Femur (tissue), 1 donor: ENCODE results near the gene CLASP1.
"Not testable (repeated sequence)": the region's sequence is repeated elsewhere in the genome, so short reads cannot be mapped to it uniquely, and the experiment has no call there.

Source experiments
- DNase-seq: peaks from one replicate; pipeline ENCODE4 v3.0.0-alpha.2; 2017

Gene CLASP1

DNA sequence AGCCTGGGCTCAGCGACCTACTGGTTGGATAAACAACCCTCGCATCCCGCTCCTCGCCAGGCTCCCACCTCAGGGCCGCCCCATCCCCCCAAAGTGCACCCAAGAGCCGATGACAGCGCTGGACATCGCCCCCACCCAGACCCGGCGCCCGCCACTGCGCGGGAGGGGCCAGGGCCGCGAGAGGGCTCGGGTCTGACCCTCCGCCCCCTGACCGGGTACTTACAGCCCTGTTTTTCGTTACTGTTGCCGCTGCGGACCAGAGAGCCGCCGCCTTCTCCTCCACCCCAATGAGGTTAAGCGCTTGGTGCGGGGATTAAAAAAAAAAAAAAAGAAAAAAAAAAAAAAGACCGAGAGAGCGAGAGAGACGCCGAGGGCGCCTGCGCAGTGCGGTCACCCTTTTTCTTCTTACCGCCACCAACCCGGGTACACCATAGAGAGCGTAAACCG is at the start of gene CLASP1:
Gene CLASP1 (minus strand): TSS at position 314 of the 447 bp plus-strand sequence. CDS start 43,567 bp downstream, outside the sequence.
- no peak for DNase-seq

DNA sequence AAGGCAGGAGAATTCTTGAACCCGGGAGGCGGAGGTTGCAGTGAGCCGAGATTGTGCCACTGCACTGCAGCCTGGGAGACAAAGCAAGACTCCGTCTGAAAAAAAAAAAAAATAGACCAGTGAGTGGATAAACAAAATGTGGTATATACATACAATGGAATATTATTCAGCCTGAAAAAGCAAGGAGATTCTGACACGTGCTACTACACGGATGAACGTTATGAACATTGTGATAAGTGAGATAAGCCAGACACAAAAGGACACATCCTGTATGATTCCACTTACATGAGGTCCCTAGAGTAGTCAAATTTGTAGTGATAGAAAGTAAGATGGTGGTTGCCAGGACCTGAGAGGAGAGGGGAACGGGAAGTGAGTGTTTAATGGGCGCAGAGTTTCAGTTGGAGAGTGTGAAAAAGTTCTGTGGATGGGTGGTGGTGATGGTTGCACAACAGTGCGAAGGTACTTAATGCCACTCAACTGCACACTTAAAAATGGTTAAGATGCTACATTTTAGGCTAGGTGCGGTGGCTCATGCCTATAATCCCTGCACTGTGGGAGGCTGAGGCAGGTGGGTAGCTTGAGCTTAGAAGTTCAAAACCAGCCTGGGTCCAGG is 49.2 kb upstream of the CLASP1 start:
- no peak for DNase-seq

DNA sequence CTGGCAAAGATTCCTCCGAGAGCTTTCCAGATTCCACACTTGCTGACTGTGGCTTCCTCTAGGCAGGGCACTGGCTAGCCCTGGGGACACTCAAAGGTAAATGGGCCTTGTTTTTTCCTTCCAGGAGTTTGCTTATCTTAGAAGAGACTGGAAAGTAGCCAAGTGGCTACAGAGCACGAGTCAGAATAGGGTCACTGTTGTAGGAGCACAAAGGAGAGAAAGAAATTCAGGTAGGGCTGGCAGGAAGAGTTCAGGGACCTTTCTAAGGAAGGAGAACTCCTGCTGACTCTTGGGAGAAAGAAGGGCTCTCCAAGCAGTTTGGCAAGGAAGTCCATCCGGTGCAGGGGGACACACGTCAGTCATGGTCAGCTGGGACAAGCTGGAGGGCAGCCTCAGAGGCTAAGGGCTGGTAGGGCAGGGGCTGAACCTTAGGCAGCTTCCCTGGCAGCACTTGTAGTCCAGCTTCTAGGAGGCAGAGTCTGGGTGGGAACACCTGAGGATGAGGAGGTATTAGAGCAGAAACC is 47.9 kb upstream of the CLASP1 start:
- DNase-seq: no peak

GRCh38 chr2:121696410-121696930 is 47.2 kb upstream of the CLASP1 start:
- DNase-seq: no peak

DNA sequence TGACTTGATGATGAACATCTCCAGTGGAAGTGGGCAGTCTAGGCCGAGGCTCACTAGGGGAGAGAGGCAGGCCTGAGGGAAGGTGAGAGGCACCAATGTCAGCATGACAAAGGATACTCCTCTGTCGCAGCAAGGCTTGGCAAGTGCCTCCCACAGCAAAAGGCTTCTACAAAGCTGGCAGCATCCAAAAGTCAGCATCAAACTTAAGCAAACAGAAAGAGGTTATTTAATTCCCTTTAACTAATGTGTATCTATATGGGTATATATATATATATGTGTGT is 45.8 kb upstream of the CLASP1 start:
- no peak for DNase-seq

GRCh38 chr2:121694398-121695170 is 45.3 kb upstream of the CLASP1 start:
- DNase-seq: no peak

GRCh38 chr2:121690572-121690971 is 41.3 kb upstream of the CLASP1 start:
- DNase-seq: not testable (repeated sequence)

- no peak for DNase-seq
Observed at GRCh38 chr2:121690095-121690494, 40.8 kb upstream of the CLASP1 start.

DNA sequence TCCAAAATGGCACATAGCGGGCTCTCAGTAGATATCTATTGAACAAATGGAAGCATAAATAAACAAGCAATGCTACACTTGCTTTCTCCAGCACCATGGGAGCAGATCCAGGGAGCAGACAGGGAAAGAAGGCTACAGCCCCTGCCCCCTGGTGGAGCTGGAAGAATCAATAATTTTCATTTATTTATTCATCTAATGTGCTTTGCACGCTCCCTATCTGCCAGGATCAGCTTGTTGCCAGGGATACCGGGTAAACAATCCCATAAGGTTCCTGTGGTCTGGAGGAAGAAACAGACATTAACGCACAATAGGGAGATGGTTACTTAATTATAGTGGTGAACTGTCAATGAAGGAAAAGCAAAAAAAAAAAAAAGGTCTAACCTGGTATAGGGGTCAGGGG is 40.1 kb upstream of the CLASP1 start:
- DNase-seq: peak; percentile 61

DNA sequence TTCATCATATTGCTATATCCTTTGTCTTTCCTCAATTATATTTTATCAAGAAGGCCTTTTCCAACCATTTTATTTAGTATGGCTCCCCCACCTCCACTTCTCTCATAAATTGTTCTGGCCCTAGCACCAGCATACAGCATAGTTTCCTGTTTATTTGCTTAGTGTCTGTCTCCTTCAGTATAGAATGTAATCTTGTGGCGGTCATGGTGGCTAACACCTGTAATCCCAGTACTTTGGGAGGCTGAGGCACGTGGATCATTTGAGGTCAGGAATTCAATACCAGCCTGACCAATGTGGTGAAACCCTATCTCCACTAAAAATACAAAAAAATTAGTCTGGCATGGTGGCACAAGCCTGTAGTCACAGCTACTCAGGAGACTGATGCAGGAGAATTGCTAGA is 39.6 kb upstream of the CLASP1 start:
- no peak for DNase-seq

DNA sequence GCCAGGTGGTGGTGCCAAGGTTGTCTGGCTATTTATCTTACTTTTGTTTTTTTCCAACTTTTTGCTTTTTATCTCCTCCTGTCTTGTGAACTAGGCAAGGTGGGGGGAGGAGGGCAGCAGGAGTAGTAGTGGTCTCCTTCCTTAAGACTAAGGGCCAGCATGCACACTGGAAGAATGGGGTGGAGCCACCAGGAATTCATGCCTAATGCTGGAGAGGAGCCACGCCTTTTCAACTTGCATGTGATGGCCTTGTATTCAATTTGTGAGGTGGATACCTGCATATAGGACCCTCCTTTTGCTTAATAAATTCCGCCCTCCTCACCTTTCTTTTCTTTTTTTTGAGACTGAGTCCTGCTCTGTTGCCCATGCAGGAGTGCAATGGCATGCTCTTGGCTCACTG is 37.6 kb upstream of the CLASP1 start:
- DNase-seq: no peak

DNA sequence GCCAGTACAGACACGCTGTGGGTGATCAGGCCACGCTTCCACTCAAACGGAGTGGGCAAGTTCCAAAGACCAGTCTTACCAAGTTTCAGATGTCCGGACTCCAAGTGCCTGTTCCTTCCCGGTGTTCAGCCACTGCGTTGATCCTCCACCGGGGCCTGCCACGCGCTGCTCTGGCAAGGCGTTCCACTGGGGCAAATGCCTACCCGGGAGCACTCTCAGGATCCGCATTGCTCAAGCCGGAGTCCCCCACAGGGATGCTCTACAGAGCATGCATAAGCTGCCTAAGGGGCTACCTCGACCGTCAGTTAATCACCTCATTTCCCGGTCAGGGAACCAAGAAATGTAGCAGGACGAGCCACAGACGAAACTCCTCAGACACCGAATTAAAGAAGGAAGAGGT is 37.0 kb upstream of the CLASP1 start:
- no peak for DNase-seq

GRCh38 chr2:121682396-121683298 is 33.4 kb upstream of the CLASP1 start:
- no peak for DNase-seq

DNA sequence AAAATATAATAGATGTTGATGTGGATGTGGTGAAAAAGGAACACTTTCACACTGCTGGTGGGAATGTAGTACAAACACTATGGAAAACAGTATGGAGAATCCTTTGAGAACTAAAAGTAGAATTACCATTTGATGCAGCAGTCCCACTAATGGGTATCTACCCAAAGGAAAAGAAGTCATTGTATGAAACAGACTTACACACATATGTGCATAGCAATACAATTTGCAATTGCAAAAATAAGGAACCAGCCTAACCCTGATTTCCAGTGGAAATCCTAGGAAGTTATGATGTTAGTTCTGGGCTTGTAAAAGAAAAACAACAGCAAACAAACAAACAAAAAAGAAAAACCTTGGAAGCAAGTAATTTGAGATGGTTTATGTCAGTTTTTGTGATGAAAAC is 28.6 kb upstream of the CLASP1 start:
- DNase-seq: no peak

GRCh38 chr2:121671621-121672020 is 22.4 kb upstream of the CLASP1 start:
- DNase-seq: not testable (repeated sequence)

GRCh38 chr2:121670181-121670580 is 20.9 kb upstream of the CLASP1 start:
- no peak for DNase-seq

GRCh38 chr2:121667618-121668017 is 18.4 kb upstream of the CLASP1 start:
- DNase-seq: no peak

DNA sequence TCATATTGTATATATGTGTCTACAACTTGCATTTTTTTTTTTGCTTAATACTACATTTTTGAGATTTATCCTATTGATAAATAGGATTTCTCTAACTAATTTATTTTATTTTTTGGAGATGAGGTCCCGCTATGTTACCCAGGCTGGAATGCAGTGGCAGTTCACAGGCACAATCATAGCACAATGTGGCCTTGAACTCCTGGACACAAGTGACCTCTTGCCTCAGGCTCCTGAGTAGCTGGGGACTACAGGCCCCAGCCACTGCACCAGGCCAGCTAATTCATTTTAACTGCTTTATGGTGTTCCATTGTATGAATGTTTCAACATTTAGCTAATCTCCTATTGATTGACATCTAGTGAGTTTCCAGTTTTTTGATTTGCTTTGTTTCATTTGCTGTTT is 16.8 kb upstream of the CLASP1 start:
- DNase-seq: no peak

- no peak for DNase-seq
Observed at GRCh38 chr2:121665504-121665903, 16.2 kb upstream of the CLASP1 start.

DNA sequence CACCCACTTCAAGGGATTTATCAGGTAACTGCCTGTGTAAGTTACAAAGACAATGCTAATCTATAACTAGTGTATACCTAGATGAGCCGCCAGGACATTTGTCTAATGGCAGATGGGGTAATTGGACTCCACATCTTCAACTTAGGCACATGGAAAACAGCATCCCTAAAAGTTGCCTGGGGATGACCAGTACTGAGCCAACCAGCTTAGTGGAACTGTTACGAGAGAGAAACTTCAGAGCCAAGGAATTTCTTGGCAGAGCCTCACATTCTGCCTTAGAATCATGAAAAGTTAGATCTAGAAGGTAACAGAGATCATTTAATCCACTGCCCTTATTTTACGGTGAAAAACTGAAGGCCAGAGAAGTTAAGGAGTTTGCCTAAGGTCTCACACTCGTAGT is 15.5 kb upstream of the CLASP1 start:
- DNase-seq: no peak

DNA sequence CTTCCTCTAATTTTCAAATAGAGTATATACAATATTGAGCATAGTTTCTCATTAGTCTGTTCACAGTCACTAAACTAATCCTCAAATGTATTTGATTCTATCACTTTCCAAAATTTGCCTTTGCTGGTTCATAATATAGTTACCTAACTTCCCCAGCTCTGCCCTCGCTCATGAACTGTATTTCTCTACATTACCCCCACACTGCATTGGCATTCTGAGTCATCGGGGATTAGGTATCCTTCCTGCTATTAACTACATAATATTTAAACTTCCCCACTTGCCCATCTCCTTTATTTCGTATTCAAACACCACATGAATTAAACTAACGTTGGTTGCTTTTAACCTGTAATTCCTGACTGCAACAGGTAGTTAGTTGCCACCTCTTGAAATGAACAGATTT is 14.8 kb upstream of the CLASP1 start:
- no peak for DNase-seq

DNA sequence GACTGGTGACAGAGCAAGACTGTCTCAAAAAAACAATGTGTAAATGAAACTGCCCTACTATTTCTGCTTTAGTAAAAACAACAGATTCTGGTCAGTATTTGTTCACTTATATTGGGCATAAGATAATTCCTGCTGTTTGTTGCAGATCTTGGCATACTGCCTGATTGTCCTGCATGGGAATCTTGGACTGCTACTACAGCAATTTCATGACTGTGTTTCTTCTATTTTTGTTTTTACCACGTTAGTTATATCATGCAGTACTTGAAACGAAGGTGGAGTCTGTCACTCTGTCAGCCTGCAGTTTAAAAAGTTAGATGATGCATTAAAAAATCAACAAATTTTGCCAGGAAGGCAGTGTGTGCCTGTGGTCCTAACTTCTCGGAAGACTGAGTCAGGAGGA is 14.2 kb upstream of the CLASP1 start:
- no peak for DNase-seq

- DNase-seq: no peak
Observed at GRCh38 chr2:121662656-121663055, 13.4 kb upstream of the CLASP1 start.
